HG02884 (cell line): ENCODE measurements around the gene MRPL14.

Source experiments
- ATAC-seq: cut with Tn5 transposase; IDR thresholded peaks from one replicate; pipeline ENCODE4 v1.9.1; 2021; ENCODE audit warnings: mild to moderate bottlenecking, moderate library complexity; ENCODE audit not compliant: unreplicated experiment

The MRPL14 gene

DNA sequence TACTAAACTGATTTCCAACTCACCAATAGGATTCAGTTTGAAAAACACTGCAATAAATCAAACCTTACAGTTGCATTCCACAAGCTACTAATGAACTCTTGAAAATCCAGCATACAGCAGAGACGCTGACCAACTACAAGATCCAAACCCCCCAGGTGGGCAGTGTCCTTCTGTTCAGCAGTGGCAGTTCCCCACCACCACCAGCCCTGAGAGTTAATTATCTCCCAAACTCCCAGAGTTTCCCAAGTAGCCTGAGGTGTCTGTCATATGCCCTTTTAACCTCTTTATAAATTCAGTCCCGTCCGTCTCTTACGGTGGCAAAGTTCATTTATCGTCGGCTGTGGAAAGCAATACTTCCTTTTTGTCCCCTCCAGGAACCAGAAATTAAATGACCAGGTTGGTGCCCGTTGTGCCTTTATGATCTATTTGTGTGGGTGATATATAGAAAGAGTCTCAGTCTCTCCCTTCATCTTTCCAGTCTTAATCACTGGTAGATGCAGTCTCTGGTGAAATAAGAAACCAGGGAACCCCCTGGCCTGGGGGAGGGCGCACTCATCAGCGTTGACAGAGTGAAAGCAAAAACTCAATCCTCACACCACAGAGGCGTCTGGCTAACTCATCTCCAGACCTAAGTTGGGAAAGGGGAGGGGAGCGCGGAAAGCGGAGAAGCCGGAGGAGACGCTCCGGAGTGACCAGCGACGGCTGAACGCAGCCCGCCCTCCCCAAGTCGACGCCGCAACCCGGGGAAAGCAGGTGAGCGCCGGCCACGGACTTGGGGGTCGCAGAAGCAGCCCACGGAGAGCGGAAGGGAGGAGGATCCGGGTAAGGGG, 717 bp downstream of the MRPL14 start:
- ATAC-seq: peak; percentile 44

- ATAC-seq: no peak
Measured at GRCh38 chr6:44123544-44123943, 3.7 kb downstream of the MRPL14 start.

- no peak for ATAC-seq
Measured at GRCh38 chr6:44122801-44123200, 4.5 kb downstream of the MRPL14 start.

DNA sequence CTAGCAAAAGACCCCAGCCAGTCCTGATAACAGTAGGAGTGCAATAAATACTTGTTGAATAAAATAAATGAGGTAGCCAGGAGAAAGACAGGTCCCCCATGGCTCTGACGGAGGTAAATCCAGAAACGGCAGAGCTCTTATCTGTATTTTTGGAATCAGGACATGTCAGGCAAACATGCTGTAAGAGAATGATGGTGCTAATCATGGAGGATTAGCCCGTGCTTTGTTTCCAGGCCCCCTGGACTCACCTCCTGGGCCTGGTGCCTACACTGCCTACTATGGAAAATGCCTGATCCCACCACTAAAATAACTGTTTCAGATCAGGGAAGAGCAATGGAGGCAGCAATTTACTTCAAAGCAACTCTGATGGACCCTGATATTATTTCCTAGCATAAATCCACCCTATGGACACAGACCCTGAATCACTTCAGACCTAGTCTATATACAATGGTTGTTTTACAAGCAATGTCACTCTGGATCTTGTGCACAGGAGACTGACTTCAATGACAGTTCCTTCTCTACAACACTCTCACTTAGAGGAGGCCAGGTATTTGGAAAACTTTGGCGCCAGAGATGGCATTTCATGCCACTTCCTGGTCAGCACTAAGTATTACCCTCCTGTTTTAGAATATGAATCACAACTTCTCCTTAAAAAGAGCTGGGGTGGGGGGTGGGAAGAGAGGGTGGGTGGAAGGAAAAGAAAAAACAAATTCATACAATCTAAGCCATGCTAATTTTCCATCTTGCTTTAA, 6.4 kb downstream of the MRPL14 start:
- ATAC-seq: no peak

- no peak for ATAC-seq
Measured at GRCh38 chr6:44119704-44120262, 7.5 kb downstream of the MRPL14 start.

DNA sequence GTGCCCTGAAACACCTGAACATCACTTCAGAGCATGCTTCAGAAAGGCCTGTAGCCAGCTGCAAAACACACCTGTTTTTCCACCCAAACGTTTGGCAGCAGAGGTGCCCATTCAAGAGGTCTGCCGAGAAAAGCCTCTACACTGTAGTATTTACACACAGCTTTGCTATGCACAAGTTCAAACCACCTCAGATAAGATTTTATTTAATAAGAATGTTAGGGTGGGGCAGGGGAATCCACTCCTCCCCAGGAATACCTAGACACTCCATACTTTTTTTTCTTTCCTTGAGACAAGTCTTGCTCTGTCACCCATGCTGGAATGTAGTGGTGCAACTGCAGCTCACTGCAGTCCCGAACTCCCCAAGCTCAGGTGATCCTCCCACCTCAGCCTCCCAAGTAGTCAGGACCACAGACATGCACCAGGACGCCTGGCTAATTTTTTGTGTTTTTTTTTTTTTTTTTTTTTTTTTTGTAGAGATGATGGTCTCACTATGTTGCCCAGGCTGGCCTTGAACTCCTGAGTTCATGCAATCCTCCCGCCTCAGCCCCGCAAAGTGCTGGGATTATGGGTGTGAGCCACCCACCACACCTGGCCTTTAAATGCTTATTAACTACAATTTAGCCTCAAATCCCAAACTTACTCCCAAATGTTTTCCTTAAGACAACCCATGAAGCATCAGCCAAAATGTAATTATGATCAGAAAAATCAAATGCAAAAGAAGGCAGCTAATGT, 9.7 kb downstream of the MRPL14 start:
- no peak for ATAC-seq

DNA sequence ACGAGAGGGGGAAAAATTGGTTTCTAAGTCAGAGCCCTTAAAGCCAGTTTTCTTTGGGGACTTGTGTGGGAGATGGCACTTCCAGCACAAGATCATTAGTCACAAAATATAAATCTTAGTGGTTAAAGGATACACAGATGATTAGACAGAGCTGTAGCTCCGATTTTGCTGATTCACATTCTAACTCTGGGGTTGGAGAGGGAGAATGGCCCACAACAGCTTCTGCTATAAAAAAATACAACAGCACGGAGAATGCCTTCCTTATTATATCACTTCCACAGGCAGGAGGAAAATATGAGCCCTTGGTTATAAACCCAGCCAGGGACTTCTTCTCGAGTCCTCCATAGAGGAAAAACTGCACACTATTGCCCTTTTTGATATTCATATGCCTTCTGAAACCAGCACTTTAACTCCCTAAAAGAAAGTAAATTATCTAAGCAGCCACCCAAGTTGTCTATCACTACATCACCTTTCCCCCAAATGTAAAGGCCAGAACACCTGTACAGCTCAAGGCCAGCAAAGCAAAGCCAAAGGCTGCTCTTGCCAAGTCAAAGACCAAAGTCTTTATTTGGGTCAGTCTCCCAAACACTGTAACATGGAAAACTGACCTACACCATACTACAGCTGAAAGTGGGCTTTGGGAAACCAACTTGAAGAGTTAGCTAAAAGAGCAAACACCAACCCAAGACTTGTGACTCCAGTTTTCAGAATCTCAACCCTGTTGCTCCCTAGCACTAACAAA, 10.4 kb downstream of the MRPL14 start:
- no peak for ATAC-seq

DNA sequence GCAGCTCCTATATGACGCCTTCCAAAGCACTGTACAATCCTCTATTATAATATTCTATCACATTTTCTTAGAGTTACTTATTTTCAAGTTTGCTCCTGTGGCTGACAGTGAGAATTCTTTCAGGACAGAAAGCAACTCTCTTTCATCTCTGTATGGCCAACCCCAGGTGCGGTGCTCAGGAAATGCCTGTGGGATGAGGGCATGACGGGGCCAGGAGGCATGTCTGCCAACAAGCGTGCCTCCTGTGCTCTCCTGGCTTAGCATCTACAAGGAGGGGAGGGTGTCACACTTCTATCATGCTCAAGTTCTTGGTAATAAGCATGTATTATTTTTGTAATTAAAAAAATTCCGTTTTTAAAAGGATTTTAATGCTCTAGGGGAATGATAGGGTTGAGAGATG, 11.4 kb downstream of the MRPL14 start:
- ATAC-seq: no peak

DNA sequence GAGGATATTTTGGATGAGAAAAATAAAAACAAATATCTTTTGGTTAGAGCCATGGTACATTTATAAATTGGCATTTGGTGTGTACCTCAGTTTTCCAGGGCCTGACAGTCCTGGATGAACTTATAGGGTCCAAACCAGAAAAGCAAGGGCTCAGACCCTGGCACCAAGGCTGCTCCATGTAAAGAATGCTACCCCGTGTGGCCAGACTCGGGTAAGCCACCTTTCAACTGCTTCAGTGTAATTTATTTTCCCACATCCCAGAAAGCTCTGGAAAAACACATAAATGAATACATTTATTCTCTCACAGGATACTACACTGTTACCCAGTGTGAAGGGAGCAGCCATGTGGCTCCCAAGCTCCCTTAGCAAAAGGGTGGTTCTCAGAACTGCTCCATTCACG, 13.8 kb downstream of the MRPL14 start:
- no peak for ATAC-seq

- ATAC-seq: no peak
Measured at GRCh38 chr6:44111434-44112417, 15.5 kb downstream of the MRPL14 start.

DNA sequence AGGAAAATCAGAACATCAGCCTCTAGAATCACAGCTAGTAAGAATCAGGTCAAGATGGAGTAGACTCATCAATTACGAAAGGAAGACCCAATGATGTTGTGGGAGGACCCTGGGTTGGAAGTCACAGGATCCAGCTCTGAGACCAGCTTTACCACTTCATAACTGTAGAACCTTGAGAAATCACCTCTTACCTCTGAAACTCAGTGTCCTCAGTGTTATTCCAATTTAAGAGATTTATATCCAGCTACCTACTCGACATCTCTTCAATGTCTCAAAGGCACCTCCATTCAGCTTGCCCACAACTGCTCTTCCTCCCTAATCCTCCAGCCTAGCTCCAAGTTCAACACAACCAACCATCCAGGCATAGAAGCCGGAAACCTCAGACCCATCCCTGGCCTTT, 16.3 kb downstream of the MRPL14 start:
- no peak for ATAC-seq

DNA sequence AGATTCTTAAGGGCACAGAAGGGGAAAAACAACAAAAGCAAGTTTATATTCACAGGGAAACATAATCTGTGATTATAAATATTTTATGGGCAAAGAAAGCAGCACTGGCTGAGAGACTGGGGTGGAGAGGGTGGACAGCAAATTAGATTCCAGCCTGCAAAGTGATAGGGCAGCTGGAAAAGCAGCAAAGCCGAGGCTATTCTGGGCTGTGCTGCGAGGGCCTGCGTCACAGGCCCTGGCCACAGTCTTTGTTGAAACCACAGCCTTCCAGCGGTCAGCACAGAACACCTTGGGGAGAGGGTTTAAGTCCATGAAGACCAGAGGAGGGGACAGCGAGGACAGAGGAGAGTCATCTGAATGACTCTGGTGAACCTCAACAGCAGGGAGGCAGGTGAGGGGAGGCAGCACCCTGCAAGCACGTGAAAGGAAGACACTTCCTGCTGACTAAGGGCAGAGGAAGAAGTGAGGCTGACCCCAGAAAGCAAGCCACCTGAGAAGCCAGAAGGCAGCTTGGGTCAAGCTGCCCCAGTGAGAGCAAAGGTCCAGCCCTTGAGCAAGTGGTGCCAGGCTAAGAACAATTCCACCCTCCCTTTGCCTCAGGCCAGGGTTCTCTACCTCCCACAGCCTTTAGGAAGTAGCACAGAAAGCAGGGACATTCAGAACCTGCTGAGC, 17.1 kb downstream of the MRPL14 start:
- no peak for ATAC-seq

DNA sequence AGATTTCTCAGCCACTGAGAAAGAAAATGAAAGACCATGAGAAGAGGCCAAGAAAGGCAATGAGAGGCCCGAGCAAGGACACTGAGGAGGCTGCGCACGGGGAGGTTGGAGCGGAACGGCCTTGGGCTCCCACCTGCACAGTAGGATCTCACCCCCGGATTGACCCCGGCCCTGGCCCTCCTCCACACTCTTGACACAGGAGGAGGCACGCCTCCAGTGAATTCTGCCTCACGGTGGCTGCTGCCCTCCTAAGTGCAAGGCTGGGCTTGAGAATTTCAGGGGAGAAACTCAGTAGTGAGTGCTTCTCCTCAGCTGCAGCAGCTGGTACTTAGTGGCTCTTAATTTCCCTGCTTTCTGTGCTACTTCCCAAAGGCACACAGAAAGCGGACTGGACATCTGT, 18.0 kb downstream of the MRPL14 start:
- no peak for ATAC-seq

- no peak for ATAC-seq
Measured at GRCh38 chr6:44108471-44108870, 18.8 kb downstream of the MRPL14 start.

- no peak for ATAC-seq
Measured at GRCh38 chr6:44107017-44107416, 20.2 kb downstream of the MRPL14 start.

DNA sequence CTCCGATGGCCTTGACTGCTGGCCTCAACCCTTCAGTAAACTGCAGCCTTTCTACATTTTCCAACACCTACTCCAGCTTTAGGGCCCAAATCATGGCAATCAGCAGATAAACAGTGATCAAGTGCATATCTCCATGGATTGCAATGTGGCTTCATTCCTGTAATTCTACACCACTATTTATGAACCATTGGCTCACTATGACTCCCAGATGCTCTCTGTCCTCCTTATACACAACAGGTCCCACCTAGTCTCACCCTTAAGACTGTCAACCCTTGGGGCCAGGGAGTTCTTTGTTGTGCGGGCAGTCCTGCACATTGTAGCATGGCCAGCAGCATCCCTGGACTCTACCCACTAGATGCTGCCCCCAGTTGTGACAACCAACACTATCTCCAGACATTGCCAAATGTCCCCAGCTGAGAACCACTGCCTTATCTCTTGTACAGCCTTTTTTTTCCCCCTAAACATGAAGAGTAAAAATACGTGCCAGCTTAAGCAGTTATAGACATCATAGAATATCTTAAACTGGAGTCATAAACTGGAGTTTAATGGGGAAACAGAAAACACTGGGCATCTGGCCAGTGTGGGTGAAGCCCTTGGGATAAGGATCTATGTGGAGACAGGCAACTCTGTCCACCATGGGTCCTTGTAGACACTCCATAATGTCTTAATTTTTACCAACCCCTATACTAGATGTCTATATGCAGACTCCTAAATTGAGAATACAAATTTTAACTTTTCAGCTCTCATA, 21.1 kb downstream of the MRPL14 start:
- ATAC-seq: no peak

DNA sequence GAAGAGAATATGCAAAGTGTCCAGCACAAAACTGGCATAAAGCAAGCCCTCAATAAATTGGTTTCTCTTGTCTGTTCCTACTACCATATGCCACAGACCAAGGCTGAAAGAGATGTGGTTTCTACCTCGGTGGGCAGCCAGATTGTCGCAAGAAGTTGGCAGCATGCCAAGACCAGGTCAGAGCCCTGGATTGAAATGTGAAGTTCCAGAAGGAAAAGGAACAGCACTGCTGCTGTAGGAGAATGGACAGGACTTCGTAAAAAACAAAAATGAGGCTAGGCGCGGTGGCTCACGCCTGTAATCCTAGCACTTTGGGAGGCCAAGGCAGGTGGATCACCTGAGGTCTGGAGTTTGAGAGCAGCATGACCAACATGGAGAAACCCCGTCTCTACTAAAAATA, 22.1 kb downstream of the MRPL14 start:
- ATAC-seq: no peak

DNA sequence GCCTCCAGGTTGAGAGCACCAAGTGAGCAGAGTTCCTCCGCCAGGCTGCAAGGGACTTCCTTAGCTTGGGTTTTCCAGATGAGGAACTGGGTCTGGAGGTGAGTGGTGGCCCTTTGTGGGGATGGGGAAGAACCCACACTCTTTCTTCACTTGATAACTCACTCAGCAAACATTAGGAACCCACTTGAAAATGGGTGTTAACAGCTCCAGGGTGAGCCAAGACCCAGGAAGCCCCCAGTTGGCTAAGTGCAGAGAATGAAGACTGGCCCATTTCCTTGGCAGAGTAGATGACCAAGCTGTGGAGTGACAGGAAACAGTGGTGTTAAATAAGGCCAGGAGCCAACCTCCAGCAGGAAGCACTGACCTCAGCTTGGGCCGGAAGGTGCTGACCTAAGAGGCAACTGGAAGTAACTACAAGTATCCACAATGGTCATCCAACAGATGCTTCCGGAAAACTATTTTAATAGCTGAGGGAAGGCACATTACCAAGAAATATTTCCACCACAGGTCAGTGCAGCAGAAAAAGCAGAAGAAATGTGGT, 22.7 kb downstream of the MRPL14 start:
- ATAC-seq: no peak
